Subcutaneous adipose tissue (tissue), 4 donors: Measurements from ENCODE around the gene SHB. TPM values are rescaled to one million over a fixed set of nuclear protein-coding genes. Genes with fewer than 3 reads are reported as not detected.

ENCODE experiments used
- CTCF ChIP-seq: fragments of 450-650 bp; IDR thresholded peaks from one replicate; pipeline ENCODE4 v1.5.1; 2016; ENCODE audit warnings: low read depth, mild to moderate bottlenecking, control low read depth, antibody characterized with exemption, moderate library complexity
- total RNA-seq, 4 donors: library from RNA; depleted of rRNA; stranded (reverse); fragments of >200 nt; gene quantifications; one replicate each; pipeline ENCODE4 v1.1.0, GENCODE V29; 2016

SHB gene
- total RNA-seq, 4 donors from 2014 or later: 2.6 to 5.7 (median 4.7) TPM

DNA sequence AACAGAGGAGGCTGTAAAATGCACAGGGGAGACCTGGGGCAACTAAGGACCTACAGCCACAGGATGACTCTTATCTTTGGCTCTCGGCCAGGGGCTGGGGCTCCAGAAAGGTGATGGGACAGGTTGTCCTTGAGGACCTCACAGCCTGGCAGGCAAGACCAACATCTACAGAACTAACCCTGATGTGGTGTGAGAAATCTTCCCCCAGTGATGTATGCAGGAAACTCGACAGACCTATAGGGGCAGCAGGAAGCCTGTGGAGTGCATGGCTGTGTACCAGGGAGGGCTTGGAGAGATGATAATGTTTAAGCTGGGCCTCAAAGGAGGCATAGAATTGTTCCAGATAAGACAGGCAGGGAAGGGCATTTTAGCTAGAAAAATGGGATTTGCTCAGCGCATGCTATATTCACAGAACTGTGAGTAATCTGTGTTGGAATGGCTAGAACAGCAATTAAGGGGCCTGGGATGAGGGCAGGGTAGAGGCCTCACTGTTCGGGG, 96.6 kb downstream of the SHB start:
- TF ChIP-seq CTCF: no peak

DNA sequence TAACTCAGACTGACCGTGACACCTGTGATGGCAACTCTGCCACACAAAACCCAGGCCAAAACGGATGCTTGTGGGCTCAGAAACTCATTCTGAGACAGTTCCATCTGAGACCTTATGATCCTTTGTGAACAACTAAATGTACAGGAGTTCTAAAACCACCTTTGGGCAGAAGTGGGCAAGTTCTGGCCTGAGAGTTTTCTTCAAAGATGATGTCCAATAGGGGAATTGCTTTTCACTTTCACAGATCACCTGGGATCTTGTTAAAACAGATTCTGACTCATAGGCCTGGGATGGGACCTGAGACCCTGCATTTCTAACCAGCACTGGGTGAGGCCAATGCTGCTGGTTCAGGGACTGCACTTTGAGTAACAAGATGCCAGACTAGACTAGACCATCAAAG, 97.3 kb downstream of the SHB start:
- no peak for TF ChIP-seq CTCF

- TF ChIP-seq CTCF: no peak
These were observed 97.9 kb downstream of the SHB start for GRCh38 chr9:37971108-37971459.

- TF ChIP-seq CTCF: no peak
These were observed 98.5 kb downstream of the SHB start for GRCh38 chr9:37970301-37971107.

DNA sequence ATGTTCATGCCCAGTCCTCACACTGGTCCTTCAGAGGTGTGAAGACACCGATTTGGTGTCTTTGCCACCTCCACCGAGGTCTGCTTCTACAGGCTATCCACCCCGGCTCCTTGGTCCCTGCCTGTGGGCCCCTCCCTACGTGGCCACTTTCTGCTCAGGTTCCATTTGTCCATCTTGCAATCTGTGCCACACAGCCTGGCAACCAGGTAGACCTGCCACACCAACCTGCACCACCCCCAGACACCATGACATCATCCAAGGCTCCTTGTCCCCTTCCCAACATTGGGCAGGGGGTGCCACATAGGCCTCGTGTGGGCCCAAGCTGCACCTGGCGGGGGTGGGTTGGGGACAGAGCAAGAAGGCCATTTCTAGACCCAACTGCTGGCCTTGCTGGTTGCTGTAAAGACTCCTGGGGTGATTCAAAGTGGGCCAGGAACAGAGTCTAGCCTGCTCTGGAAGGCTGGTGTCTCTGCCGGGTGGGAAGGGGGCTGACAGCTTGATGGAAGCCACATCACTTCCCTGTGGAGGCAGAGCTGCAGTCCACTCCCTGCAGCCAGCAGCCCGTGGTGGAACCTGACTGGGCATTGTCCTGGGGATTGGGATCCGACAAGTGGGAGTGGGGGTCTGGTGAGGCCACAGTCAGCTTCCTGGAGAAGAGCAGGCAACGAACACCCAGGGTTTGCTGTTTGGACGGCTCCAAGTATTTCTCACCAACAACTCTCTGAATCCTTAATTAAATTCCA, 99.3 kb downstream of the SHB start:
- no peak for TF ChIP-seq CTCF

DNA sequence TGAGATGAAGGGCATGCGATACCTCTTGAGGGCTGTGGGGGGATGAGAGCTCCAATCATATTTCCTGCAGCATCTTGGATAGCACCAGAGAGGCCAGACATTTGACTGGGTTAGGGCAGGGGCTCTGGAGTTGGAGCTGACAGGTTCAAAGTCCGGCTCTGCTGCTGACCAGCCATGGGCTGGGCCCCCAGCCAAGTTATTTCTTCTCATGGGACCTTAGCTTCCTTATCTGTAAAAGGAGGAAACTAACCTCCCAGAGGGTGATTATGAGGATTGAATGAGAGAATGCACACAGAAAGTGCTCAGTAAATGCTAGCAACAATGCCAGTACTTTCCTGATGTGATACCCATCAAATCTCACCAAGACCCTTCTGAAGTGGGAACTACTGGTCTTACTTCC, 99.9 kb downstream of the SHB start:
- no peak for TF ChIP-seq CTCF

- TF ChIP-seq CTCF: no peak
These were observed 100.8 kb downstream of the SHB start for GRCh38 chr9:37968228-37968701.
